HepG2 (cell line): Measurements from ENCODE around the gene ADIPOR2. TPM values are rescaled to one million over a fixed set of nuclear protein-coding genes. Genes with fewer than 3 reads are reported as not detected.
A peak's percentile ranks its signal among the peaks of the same experiment; 100 is the strongest.

Experiments
- BHLHE40 ChIP-seq: IDR thresholded peaks from 2 replicates; pipeline ENCODE4 v1.6.1; 2011; ENCODE audit warnings: low read length, improper control_type of control experiment
- FOXA3 ChIP-seq: IDR thresholded peaks from 2 replicates; pipeline ENCODE4 v1.6.1; 2016; ENCODE audit warnings: missing genetic modification reagents, missing compliant biosample characterization
- MEF2D ChIP-seq: sonication (generic); formaldehyde crosslinking; IDR thresholded peaks from 2 replicates; pipeline ENCODE4 v1.5.1; 2020; ENCODE audit warnings: mild to moderate bottlenecking, missing genetic modification reagents
- POLR2G ChIP-seq: fragments of 200-400 bp; formaldehyde crosslinking; IDR thresholded peaks from 2 replicates; pipeline ENCODE4 v1.6.1; 2018; ENCODE audit warnings: mild to moderate bottlenecking, low read depth, low read length, moderate library complexity
- SETDB1 ChIP-seq: sonication (generic); formaldehyde crosslinking; IDR thresholded peaks from 2 replicates; pipeline ENCODE4 v1.5.1; 2020; ENCODE audit warnings: missing genetic modification reagents, mild to moderate bottlenecking, borderline replicate concordance
- SRF ChIP-seq: IDR thresholded peaks from 2 replicates; pipeline ENCODE4 v1.6.1; 2011; ENCODE audit warnings: mild to moderate bottlenecking, low read depth, low read length, moderate library complexity
- TEAD2 ChIP-seq: sonication (generic); formaldehyde crosslinking; IDR thresholded peaks from 2 replicates; pipeline ENCODE4 v1.9.0; 2021; ENCODE audit warnings: missing genetic modification reagents
- ZFP36L1 ChIP-seq: sonication (generic); formaldehyde crosslinking; IDR thresholded peaks from 2 replicates; pipeline ENCODE4 v1.8.0; 2022; ENCODE audit warnings: mild to moderate bottlenecking, missing genetic modification reagents, moderate library complexity
- ZFP90 ChIP-seq: sonication (generic); formaldehyde crosslinking; IDR thresholded peaks from 2 replicates; pipeline ENCODE4 v1.8.0; 2022; ENCODE audit warnings: missing genetic modification reagents, mild to moderate bottlenecking, inconsistent platforms, borderline replicate concordance
- ZGPAT ChIP-seq: IDR thresholded peaks from 2 replicates; pipeline ENCODE4 v1.6.1; 2016; ENCODE audit warnings: mild to moderate bottlenecking
- ZNF143 ChIP-seq: sonication (generic); formaldehyde crosslinking; IDR thresholded peaks from 2 replicates; pipeline ENCODE4 v1.4.0; 2020; ENCODE audit warnings: missing genetic modification reagents
- ZNF740 ChIP-seq: sonication (generic); formaldehyde crosslinking; IDR thresholded peaks from 2 replicates; pipeline ENCODE4 v1.4.0; 2020; ENCODE audit warnings: missing genetic modification reagents
- ZSCAN25 ChIP-seq: sonication (generic); formaldehyde crosslinking; IDR thresholded peaks from 2 replicates; pipeline ENCODE4 v1.8.0; 2022; ENCODE audit warnings: mild to moderate bottlenecking, missing genetic modification reagents
- polyA plus RNA-seq, 8 experiments: library from polyadenylated mRNA; depleted of rRNA in 3 of 8; stranded (reverse) in 7 of 8; unstranded in 1 of 8; fragments of >200 nt; fragmentation: Illumina TruSeq in 4 of 8; extraction: Trizol in 4 of 8; gene quantifications; 2 replicates each; pipeline versions ENCODE4 v1.2.1 to v1.2.3, GENCODE V29; 2011 to 2016; ENCODE audit warnings: low read depth in 4 of 8, missing spikeins in 1 of 8, mixed read lengths in 1 of 8; ENCODE audit not compliant: insufficient read depth in 1 of 8
- total RNA-seq, 5 experiments: library from RNA; depleted of rRNA; stranded (reverse); fragments of >200 nt; fragmentation: Illumina TruSeq; extraction: Trizol; gene quantifications; 2 replicates each; pipeline ENCODE4 v1.2.3, GENCODE V29; 2016; ENCODE audit warnings: low read depth in 1 of 5
- TF ChIP-seq, protein P1 (sequence below): sonication (generic); formaldehyde crosslinking; IDR thresholded peaks from 2 replicates; pipeline ENCODE4 v1.4.0; 2020; ENCODE audit warnings: missing genetic modification reagents, borderline replicate concordance
- TF ChIP-seq, protein P2 (sequence below), 2 experiments: sonication (generic) in 1 of 2; formaldehyde crosslinking in 1 of 2; IDR thresholded peaks; 2 replicates each; pipeline versions ENCODE4 v1.5.1 to v1.6.1; 2011 to 2020; ENCODE audit warnings: borderline replicate concordance in 1 of 2, low read depth in 1 of 2, low read length in 1 of 2, mild to moderate bottlenecking in 1 of 2, missing genetic modification reagents in 1 of 2, moderate library complexity in 1 of 2

Gene ADIPOR2
- total and polyA plus RNA-seq, 2 of the 13 experiments (the other 11 are each of a cell fraction or from before 2014, with no cell fraction given), result 35.2 to 52.2 TPM

GRCh38 chr12:1811948-1812291 lies 121.0 kb downstream of the ADIPOR2 start (continued):
- TF ChIP-seq SETDB1 (CRISPR knock-in tag) (no peak), SRF (peak; percentile 60; the same call in 1 of the 2 replicates), ZFP90 (CRISPR knock-in tag) (0 out of 2 replicates have a peak, but pooled peaks have one; percentile 1), ZNF740 (0 out of 2 replicates have a peak, but pooled peaks have one; percentile 43), POLR2G (peak; percentile 41; the same call in 1 of the 2 replicates), ZNF143 (CRISPR knock-in tag) (0 out of 2 replicates have a peak, but pooled peaks have one; percentile 4), MEF2D (CRISPR knock-in tag) (no peak), TEAD2 (no peak), FOXA3 (0 out of 2 replicates have a peak, but pooled peaks have one; percentile 3), ZSCAN25 (CRISPR knock-in tag) (no peak), ZFP36L1 (CRISPR knock-in tag) (0 out of 2 replicates have a peak, but pooled peaks have one; percentile 65), ZGPAT (CRISPR knock-in tag) (0 out of 2 replicates have a peak, but pooled peaks have one; percentile 45), BHLHE40 (peak; percentile 55; the same call in 1 of the 2 replicates)
- TF ChIP-seq, protein P1, sequence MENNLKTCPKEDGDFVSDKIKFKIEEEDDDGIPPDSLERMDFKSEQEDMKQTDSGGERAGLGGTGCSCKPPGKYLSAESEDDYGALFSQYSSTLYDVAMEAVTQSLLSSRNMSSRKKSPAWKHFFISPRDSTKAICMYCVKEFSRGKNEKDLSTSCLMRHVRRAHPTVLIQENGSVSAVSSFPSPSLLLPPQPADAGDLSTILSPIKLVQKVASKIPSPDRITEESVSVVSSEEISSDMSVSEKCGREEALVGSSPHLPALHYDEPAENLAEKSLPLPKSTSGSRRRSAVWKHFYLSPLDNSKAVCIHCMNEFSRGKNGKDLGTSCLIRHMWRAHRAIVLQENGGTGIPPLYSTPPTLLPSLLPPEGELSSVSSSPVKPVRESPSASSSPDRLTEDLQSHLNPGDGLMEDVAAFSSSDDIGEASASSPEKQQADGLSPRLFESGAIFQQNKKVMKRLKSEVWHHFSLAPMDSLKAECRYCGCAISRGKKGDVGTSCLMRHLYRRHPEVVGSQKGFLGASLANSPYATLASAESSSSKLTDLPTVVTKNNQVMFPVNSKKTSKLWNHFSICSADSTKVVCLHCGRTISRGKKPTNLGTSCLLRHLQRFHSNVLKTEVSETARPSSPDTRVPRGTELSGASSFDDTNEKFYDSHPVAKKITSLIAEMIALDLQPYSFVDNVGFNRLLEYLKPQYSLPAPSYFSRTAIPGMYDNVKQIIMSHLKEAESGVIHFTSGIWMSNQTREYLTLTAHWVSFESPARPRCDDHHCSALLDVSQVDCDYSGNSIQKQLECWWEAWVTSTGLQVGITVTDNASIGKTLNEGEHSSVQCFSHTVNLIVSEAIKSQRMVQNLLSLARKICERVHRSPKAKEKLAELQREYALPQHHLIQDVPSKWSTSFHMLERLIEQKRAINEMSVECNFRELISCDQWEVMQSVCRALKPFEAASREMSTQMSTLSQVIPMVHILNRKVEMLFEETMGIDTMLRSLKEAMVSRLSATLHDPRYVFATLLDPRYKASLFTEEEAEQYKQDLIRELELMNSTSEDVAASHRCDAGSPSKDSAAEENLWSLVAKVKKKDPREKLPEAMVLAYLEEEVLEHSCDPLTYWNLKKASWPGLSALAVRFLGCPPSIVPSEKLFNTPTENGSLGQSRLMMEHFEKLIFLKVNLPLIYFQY (CRISPR knock-in tag), result 0 out of 2 replicates have a peak, but pooled peaks have one; percentile 6
- TF ChIP-seq, protein P2, sequence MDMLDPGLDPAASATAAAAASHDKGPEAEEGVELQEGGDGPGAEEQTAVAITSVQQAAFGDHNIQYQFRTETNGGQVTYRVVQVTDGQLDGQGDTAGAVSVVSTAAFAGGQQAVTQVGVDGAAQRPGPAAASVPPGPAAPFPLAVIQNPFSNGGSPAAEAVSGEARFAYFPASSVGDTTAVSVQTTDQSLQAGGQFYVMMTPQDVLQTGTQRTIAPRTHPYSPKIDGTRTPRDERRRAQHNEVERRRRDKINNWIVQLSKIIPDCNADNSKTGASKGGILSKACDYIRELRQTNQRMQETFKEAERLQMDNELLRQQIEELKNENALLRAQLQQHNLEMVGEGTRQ (IDR thresholded peaks at IDR 0.05; ENCODE audit: low read depth, low read length), result peak; percentile 81
- TF ChIP-seq, protein P2 (CRISPR knock-in tag; IDR thresholded peaks at IDR 0.05; ENCODE audit: borderline replicate concordance), result peak; percentile 70; the same call in 1 of the 2 replicates
